Left ventricle myocardium inferior (tissue), 1 donor: ENCODE measurements around the gene SV2C. TPM values are rescaled to one million over a fixed set of nuclear protein-coding genes. Genes with fewer than 3 reads are reported as not detected.
A peak's percentile ranks its signal among the peaks of the same experiment; 100 is the strongest.
"Not testable (repeated sequence)": the region's sequence is repeated elsewhere in the genome, so short reads cannot be mapped to it uniquely, and the experiment has no call there.

Experiments
- DNase-seq: peaks from one replicate; pipeline ENCODE4 v3.0.0-alpha.2; 2020
- H3K27ac ChIP-seq: fragments of 200-600 bp; replicated peaks from 2 replicates; pipeline ENCODE4 v1.8.0; 2021
- H3K27me3 ChIP-seq: fragments of 200-600 bp; 2 replicates; pipeline ENCODE4 v1.8.0; 2021; ENCODE audit warnings: low read depth
- H3K36me3 ChIP-seq: fragments of 200-600 bp; 2 replicates; pipeline ENCODE4 v1.8.0; 2021
- H3K4me1 ChIP-seq: fragments of 200-600 bp; 2 replicates; pipeline ENCODE4 v1.8.0; 2021
- H3K4me3 ChIP-seq: fragments of 200-600 bp; 2 replicates; pipeline ENCODE4 v1.8.0; 2021; ENCODE audit warnings: mild to moderate bottlenecking, moderate library complexity
- H3K9me3 ChIP-seq: fragments of 200-600 bp; replicated peaks from 2 replicates; pipeline ENCODE4 v1.8.0; 2021
- CTCF ChIP-seq: fragments of 200-600 bp; IDR thresholded peaks from 2 replicates; pipeline ENCODE4 v1.8.0; 2021; ENCODE audit warnings: antibody characterized with exemption, mild to moderate bottlenecking, borderline replicate concordance
- intact Hi-C: fragments of 100-400 bp; cut with micrococcal nuclease; formaldehyde crosslinking; loops from one replicate; pipeline ENCODE4 v1.11.0; 2022
- long read RNA-seq: library from polyadenylated mRNA; unstranded; transcript quantifications from one replicate; pipeline ENCODE4 v2.0.0, GENCODE V29; 2021
- total RNA-seq: library from RNA; stranded (reverse); fragmentation: NEBNext Ultra II Directional; extraction: Animal tissue kit (Norgen Biotek cat#: 25700); gene quantifications from one replicate; pipeline ENCODE4 v1.2.1, GENCODE V29; 2021
- donor health status: DM: no; HTN: yes; CAD: no; lungs with severe emphysema.

SV2C gene, protein sequence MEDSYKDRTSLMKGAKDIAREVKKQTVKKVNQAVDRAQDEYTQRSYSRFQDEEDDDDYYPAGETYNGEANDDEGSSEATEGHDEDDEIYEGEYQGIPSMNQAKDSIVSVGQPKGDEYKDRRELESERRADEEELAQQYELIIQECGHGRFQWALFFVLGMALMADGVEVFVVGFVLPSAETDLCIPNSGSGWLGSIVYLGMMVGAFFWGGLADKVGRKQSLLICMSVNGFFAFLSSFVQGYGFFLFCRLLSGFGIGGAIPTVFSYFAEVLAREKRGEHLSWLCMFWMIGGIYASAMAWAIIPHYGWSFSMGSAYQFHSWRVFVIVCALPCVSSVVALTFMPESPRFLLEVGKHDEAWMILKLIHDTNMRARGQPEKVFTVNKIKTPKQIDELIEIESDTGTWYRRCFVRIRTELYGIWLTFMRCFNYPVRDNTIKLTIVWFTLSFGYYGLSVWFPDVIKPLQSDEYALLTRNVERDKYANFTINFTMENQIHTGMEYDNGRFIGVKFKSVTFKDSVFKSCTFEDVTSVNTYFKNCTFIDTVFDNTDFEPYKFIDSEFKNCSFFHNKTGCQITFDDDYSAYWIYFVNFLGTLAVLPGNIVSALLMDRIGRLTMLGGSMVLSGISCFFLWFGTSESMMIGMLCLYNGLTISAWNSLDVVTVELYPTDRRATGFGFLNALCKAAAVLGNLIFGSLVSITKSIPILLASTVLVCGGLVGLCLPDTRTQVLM
- total RNA-seq: 0.44 TPM
- long read RNA-seq: 0 reads

GRCh38 chr5:76082772-76083554, at the start of gene SV2C:
SV2C (plus strand) TSS chr5:76083383; CDS start chr5:76131751, 48,368 bp downstream.
- Histone ChIP-seq H3K27ac (no peak within 1 kb of the TSS), H3K9me3 (no peaks in the 10 kb centered on the region), H3K4me3 (peak within 1 kb of the TSS; percentile 53), H3K4me1 (peaks cover 31% of the 10 kb centered on the region), H3K36me3 (no peaks in the 10 kb centered on the region), H3K27me3 (peaks cover 99% of the 10 kb centered on the region)
- TF ChIP-seq CTCF: no peak
- intact Hi-C loops: no loop called here
- DNase-seq: no peak

DNA sequence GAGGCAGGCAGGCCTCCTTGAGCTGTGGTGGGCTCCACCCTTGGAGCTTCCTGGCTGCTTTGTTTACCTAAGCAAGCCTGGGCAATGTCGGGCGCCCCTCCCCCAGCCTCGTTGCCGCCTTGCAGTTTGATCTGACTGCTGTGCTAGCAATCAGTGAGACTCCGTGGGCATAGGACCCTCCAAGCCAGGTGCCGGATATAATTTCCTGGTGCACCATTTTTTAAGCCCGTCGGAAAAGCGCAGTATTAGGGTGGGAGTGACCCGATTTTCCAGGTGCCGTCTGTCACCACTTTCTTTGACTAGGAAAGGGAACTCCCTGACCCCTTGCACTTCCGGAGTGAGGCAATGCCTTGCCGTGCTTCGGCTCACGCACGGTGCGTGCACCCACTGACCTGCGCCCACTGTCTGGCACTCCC, 45.4 kb upstream of the SV2C start:
- DNase-seq, H3K27ac ChIP-seq, H3K4me1 ChIP-seq, H3K9me3 ChIP-seq, H3K36me3 ChIP-seq, H3K27me3 ChIP-seq, intact Hi-C loops: not testable (repeated sequence)
- H3K4me3 ChIP-seq: peak overlapping the region; percentile 38

DNA sequence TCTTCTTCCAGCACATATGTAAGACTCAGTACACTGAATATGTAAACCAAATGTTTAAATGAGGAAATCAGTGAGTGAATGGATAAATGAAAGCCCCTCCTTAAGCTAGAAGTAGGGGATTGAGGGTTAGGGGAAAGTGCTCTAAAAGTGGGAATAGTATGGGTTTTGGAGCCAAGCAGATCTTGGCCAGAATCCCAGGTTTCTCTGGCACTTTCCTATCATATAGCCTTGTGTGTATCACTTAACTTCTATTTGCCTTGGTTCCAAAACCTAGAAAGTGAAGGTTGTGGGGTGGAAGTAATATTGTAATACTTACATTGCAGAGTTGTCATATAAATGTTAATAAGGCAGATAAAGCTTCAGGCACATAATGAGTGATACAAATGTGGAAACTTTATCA, 45.0 kb upstream of the SV2C start:
- DNase-seq: no peak
- Histone ChIP-seq H3K9me3 (no peaks in the 10 kb centered on the region), H3K4me3 (peak overlapping the region; percentile 38), H3K27me3 (peaks cover 10% of the 10 kb centered on the region), H3K36me3 (no peaks in the 10 kb centered on the region), H3K27ac (no peak overlapping the region), H3K4me1 (no peaks in the 10 kb centered on the region)
- no peak for TF ChIP-seq CTCF
- intact Hi-C loops: no loop called here

- Histone ChIP-seq H3K4me3 (no peak overlapping the region), H3K9me3 (peaks cover 7% of the 10 kb centered on the region), H3K27ac (no peak overlapping the region), H3K36me3 (no peaks in the 10 kb centered on the region), H3K4me1 (no peaks in the 10 kb centered on the region), H3K27me3 (peaks cover 15% of the 10 kb centered on the region)
- TF ChIP-seq CTCF: no peak
- DNase-seq: no peak
- intact Hi-C loops: no loop called here
Measured at GRCh38 chr5:76040806-76041205, 42.4 kb upstream of the SV2C start.

DNA sequence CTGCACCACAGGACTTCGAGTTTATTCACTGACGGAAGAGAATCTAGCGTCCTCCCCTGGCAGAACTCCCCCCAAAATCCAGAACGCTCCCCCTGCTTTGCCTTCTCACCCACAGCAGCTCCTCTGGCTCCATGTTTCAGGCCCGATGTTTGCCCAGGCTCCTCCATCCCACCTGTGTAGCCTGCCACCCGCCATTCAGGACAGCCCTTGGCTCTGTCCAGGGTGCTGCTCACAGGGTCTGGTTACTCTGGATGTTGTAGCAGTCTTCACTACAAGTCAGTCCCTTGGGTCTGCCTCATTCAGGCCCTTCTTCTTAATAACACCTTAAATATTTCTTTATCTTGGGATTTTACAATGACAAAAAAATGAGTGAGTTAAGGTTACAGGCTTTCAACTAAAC, 41.3 kb upstream of the SV2C start:
- Histone ChIP-seq H3K27ac (no peak overlapping the region), H3K9me3 (peaks cover 7% of the 10 kb centered on the region), H3K4me1 (no peaks in the 10 kb centered on the region), H3K27me3 (peaks cover 18% of the 10 kb centered on the region), H3K4me3 (no peak overlapping the region), H3K36me3 (no peaks in the 10 kb centered on the region)
- TF ChIP-seq CTCF: no peak
- intact Hi-C loops: no loop called here
- DNase-seq: no peak
